Effector memory CD8-positive, alpha-beta T cell (primary cell): ENCODE data around the gene OR10H2.

Source experiments
- ATAC-seq: fragments of 150-1000 bp; cut with Tn5 transposase; replicated peaks from 2 replicates; pipeline ENCODE4 v1.10.0; 2021; ENCODE audit warnings: mild to moderate bottlenecking, moderate library complexity
- DNase-seq, 3 experiments: peaks; one replicate each; pipeline ENCODE4 v3.0.0; 2021
- H3K27ac Mint-ChIP-seq, 2 donors: one replicate each; pipeline ENCODE4 v1.8.0; 2022; ENCODE audit warnings: mild to moderate bottlenecking in 2 of 2, mixed read lengths in 2 of 2, moderate library complexity in 2 of 2
- H3K27me3 Mint-ChIP-seq, 2 donors: one replicate each; pipeline ENCODE4 v1.8.0; 2022; ENCODE audit warnings: mixed read lengths in 2 of 2
- H3K36me3 Mint-ChIP-seq: one replicate; pipeline ENCODE4 v1.8.0; 2022; ENCODE audit warnings: mild to moderate bottlenecking, moderate library complexity, mixed read lengths; ENCODE audit not compliant: insufficient read depth
- H3K4me1 Mint-ChIP-seq, 2 donors: one replicate each; pipeline ENCODE4 v1.8.0; 2022; ENCODE audit warnings: low read depth in 2 of 2, mixed read lengths in 2 of 2
- H3K4me3 Mint-ChIP-seq, 2 donors: one replicate each; pipeline ENCODE4 v1.8.0; 2022; ENCODE audit warnings: mild to moderate bottlenecking in 2 of 2, mixed read lengths in 2 of 2, moderate library complexity in 2 of 2
- H3K9me3 Mint-ChIP-seq, 2 donors: one replicate each; pipeline ENCODE4 v1.8.0; 2022; ENCODE audit warnings: mixed read lengths in 2 of 2

The OR10H2 gene

DNA sequence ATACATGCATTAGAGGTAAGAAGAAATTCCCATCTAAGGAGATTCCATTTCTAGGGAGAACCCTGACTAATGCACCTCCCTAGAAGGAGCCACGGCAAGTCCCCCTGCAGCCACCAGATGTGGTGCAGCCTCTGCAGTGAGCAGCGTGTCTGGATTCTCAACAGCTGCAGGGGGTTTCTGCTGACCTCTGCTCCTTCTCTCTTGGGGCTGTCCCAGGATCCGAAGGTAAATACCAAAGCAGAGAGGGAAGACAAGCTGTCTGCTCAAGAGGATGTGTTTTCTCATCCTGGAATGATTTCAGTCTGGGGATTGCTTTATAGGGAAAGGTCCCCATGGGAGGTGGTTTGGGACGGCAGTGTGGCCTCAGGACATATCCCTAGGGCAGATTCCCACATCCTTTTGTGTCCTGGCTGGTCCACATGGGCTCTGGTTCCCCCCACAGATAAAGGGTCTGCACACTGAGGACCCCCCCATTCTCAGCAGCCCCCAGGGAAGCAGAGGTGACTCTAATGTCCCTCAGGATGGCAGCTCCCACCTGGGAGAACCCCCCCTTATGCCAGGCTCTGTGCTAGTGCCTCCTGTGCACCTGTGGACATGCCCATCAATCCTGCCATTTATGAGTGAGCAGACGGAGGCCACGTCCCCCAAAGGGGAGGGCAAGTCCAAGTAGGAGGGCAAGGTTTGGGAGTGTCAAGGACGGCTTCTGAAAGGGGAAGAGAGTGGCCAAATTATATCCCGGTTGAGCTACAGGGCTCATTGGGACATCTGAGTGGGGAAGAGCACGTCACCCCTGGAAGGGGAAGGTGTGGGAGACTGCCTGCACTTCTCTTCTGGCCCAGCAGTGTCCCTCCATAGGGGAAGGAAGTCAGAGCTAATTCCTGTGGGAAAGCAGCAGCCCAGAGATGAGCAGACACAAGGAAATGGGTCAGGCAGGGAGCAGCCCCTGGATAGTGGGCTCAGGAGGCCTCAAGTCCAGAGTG is 49.5 kb downstream of the OR10H2 start:
- Mint-ChIP-seq H3K4me3 (no peak overlapping the region), H3K9me3 (no peaks in the 10 kb centered on the region), H3K27me3 (peaks cover 46 to 55% of the 10 kb centered on the region in 2 donors), H3K27ac (peak overlapping the region in 1 of 2 donors; percentile 18), H3K4me1 (peaks cover 0 to 4% of the 10 kb centered on the region in 2 donors), H3K36me3 (no peaks in the 10 kb centered on the region)
- ATAC-seq, result no peak
- no peak for DNase-seq
